K562 (cell line): ENCODE results near the gene TRAPPC12. TPM values are rescaled to one million over a fixed set of nuclear protein-coding genes. Genes with fewer than 3 reads are reported as not detected.

Source experiments
- ATF7 ChIP-seq: fragments of 450-650 bp; IDR thresholded peaks from 2 replicates; pipeline ENCODE4 v1.7.1; 2014; ENCODE audit warnings: mild to moderate bottlenecking, moderate library complexity
- CBFA2T2 ChIP-seq: fragments of 450-650 bp; conservative IDR thresholded peaks from 2 replicates; pipeline ENCODE4 v1.6.1; 2017; ENCODE audit warnings: mild to moderate bottlenecking
- CXXC5 ChIP-seq: fragments of 250-450 bp; sonication (Bioruptor Pico); IDR thresholded peaks from 2 replicates; pipeline ENCODE4 v1.8.0; 2022; ENCODE audit warnings: inconsistent platforms, mild to moderate bottlenecking, moderate library complexity
- RBBP5 ChIP-seq: fragments of 200-600 bp; sonication (generic); IDR thresholded peaks from 2 replicates; pipeline ENCODE4 v1.6.1; 2012; ENCODE audit warnings: borderline replicate concordance, mild to moderate bottlenecking, low read length, control low read depth, inconsistent platforms; ENCODE audit not compliant: insufficient read depth, poor library complexity, severe bottlenecking
- TARDBP ChIP-seq: fragments of 450-650 bp; IDR thresholded peaks from 2 replicates; pipeline ENCODE4 v1.6.1; 2016
- TCF3 ChIP-seq: sonication (generic); formaldehyde crosslinking; IDR thresholded peaks from 2 replicates; pipeline ENCODE4 v1.4.0; 2020; ENCODE audit warnings: mild to moderate bottlenecking, missing genetic modification reagents
- ZNF274 ChIP-seq: IDR thresholded peaks from 2 replicates; pipeline ENCODE4 v1.6.1; 2011; ENCODE audit warnings: low read depth, mild to moderate bottlenecking, low read length, moderate library complexity, borderline replicate concordance
- ZNF584 ChIP-seq: fragments of 200-800 bp; sonication (Bioruptor generic); IDR thresholded peaks from 2 replicates; pipeline ENCODE4 v1.6.1; 2016; ENCODE audit warnings: low read depth, mild to moderate bottlenecking, missing genetic modification characterization, missing compliant biosample characterization
- ZNF586 ChIP-seq: fragments of 450-650 bp; formaldehyde crosslinking; conservative IDR thresholded peaks from 2 replicates; pipeline ENCODE4 v1.4.0; 2020; ENCODE audit warnings: mild to moderate bottlenecking, moderate library complexity
- ZNF764 ChIP-seq: fragments of 250-450 bp; sonication (Bioruptor Pico); IDR thresholded peaks from 2 replicates; pipeline ENCODE4 v1.4.0; 2020; ENCODE audit warnings: low read depth, mild to moderate bottlenecking, moderate library complexity
- polyA plus RNA-seq, 8 experiments: library from polyadenylated mRNA; depleted of rRNA in 4 of 8; stranded (reverse) in 5 of 8; unstranded in 3 of 8; fragments of >200 nt; fragmentation: Nextera tagmentation in 2 of 8; fragmentation: Illumina TruSeq in 1 of 8; extraction: Ambion mirVana in 2 of 8; extraction: Trizol in 1 of 8; gene quantifications; 2 replicates each; pipeline versions ENCODE4 v1.2.1 to v1.2.3, GENCODE V29; 2011 to 2014; ENCODE audit warnings: inconsistent platforms in 1 of 8, missing spikeins in 1 of 8
- total RNA-seq, 7 experiments: library from RNA; depleted of rRNA in 6 of 7; stranded (reverse); fragments of >200 nt in 6 of 7; fragmentation: Illumina TruSeq in 2 of 7; extraction: Trizol in 2 of 7; gene quantifications; 2 replicates each; pipeline versions ENCODE4 v1.2.1 to v1.2.3, GENCODE V29; 2011 to 2021; ENCODE audit warnings: low replicate concordance in 1 of 7
- TF ChIP-seq, protein P1 (sequence below): sonication (generic); formaldehyde crosslinking; IDR thresholded peaks from 2 replicates; pipeline ENCODE4 v1.8.0; 2022; ENCODE audit warnings: mild to moderate bottlenecking, missing genetic modification reagents, borderline replicate concordance
- TF ChIP-seq, protein P2 (sequence below): fragments of 250-450 bp; sonication (Bioruptor Pico); IDR thresholded peaks from 2 replicates; pipeline ENCODE4 v1.8.0; 2021; ENCODE audit warnings: mild to moderate bottlenecking, moderate library complexity

The TRAPPC12 gene
- total and polyA plus RNA-seq, 9 of the 15 experiments (the other 6 are each of a cell fraction or from before 2014, with no cell fraction given) = 8.0 to 75.2 (median 39.1) TPM

GRCh38 chr2:3522961-3523421 lies 143.5 kb downstream of the TRAPPC12 start (continued):
- TF ChIP-seq ATF7 = no peak
- TF ChIP-seq TCF3 (CRISPR knock-in tag) = peak; percentile 44
- no peak for TF ChIP-seq TARDBP
- no peak for TF ChIP-seq ZNF586 (CRISPR knock-in tag)
- TF ChIP-seq, protein P1, sequence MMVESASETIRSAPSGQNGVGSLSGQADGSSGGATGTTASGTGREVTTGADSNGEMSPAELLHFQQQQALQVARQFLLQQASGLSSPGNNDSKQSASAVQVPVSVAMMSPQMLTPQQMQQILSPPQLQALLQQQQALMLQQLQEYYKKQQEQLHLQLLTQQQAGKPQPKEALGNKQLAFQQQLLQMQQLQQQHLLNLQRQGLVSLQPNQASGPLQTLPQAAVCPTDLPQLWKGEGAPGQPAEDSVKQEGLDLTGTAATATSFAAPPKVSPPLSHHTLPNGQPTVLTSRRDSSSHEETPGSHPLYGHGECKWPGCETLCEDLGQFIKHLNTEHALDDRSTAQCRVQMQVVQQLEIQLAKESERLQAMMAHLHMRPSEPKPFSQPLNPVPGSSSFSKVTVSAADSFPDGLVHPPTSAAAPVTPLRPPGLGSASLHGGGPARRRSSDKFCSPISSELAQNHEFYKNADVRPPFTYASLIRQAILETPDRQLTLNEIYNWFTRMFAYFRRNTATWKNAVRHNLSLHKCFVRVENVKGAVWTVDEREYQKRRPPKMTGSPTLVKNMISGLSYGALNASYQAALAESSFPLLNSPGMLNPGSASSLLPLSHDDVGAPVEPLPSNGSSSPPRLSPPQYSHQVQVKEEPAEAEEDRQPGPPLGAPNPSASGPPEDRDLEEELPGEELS (CRISPR knock-in tag) = no peak
- TF ChIP-seq RBBP5 = no peak
- TF ChIP-seq ZNF584 (CRISPR knock-in tag) = 0 out of 2 replicates have a peak, but pooled peaks have one; percentile 12
- TF ChIP-seq CBFA2T2 = peak; percentile 54
- no peak for TF ChIP-seq ZNF274
- TF ChIP-seq, protein P2, sequence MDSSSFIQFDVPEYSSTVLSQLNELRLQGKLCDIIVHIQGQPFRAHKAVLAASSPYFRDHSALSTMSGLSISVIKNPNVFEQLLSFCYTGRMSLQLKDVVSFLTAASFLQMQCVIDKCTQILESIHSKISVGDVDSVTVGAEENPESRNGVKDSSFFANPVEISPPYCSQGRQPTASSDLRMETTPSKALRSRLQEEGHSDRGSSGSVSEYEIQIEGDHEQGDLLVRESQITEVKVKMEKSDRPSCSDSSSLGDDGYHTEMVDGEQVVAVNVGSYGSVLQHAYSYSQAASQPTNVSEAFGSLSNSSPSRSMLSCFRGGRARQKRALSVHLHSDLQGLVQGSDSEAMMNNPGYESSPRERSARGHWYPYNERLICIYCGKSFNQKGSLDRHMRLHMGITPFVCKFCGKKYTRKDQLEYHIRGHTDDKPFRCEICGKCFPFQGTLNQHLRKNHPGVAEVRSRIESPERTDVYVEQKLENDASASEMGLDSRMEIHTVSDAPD (CRISPR knock-in tag) = no peak
- no peak for TF ChIP-seq ZNF764
- TF ChIP-seq CXXC5 (CRISPR knock-in tag) = peak; percentile 35; the same call in 1 of the 2 replicates
